Measurements from ENCODE around the gene SH3PXD2A. TPM values are rescaled to one million over a fixed set of nuclear protein-coding genes. Genes with fewer than 3 reads are reported as not detected.
"Not testable (repeated sequence)": the region's sequence is repeated elsewhere in the genome, so short reads cannot be mapped to it uniquely, and the experiment has no call there.

SH3PXD2A gene
- total RNA-seq, 1 donor from 2014 or later: 50.3 TPM

GRCh38 chr10:103768345-103768744 lies 87.0 kb downstream of the SH3PXD2A start:
- no peak for DNase-seq (ENCODE audit: low spot score)

DNA sequence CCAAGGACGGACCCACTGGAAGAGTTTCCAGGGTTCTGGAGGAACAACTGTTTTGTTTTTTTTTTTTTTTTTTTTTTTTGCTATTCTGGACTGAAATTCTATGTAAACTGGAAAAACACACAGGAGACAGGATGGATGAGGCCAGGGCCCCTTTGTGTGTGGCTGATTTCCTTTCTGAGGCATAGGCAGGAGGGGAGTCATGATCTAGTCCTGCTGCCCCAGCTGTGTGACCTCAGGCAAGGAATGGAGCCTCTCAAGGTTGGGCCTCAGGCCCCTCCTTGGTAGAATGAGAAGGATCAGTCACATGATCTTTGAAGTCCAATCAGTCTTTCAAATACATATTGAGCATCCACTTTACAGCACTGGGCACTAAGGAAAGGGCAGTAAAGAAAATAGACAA lies 87.6 kb downstream of the SH3PXD2A start:
- DNase-seq (ENCODE audit: low spot score): no peak

- no peak for DNase-seq (ENCODE audit: low spot score)
Observed at GRCh38 chr10:103766751-103767505, 88.4 kb downstream of the SH3PXD2A start.

- peak; percentile 61 for DNase-seq (ENCODE audit: low spot score)
Observed at GRCh38 chr10:103765981-103766380, 89.4 kb downstream of the SH3PXD2A start.

- no peak for DNase-seq (ENCODE audit: low spot score)
Observed at GRCh38 chr10:103765168-103765567, 90.2 kb downstream of the SH3PXD2A start.

GRCh38 chr10:103764296-103765088 lies 90.9 kb downstream of the SH3PXD2A start:
- DNase-seq (ENCODE audit: low spot score): no peak

GRCh38 chr10:103763374-103764202 lies 91.8 kb downstream of the SH3PXD2A start:
- no peak for DNase-seq (ENCODE audit: low spot score)

GRCh38 chr10:103762916-103763315 lies 92.5 kb downstream of the SH3PXD2A start:
- no peak for DNase-seq (ENCODE audit: low spot score)

- no peak for DNase-seq (ENCODE audit: low spot score)
Observed at GRCh38 chr10:103762162-103762561, 93.2 kb downstream of the SH3PXD2A start.

DNA sequence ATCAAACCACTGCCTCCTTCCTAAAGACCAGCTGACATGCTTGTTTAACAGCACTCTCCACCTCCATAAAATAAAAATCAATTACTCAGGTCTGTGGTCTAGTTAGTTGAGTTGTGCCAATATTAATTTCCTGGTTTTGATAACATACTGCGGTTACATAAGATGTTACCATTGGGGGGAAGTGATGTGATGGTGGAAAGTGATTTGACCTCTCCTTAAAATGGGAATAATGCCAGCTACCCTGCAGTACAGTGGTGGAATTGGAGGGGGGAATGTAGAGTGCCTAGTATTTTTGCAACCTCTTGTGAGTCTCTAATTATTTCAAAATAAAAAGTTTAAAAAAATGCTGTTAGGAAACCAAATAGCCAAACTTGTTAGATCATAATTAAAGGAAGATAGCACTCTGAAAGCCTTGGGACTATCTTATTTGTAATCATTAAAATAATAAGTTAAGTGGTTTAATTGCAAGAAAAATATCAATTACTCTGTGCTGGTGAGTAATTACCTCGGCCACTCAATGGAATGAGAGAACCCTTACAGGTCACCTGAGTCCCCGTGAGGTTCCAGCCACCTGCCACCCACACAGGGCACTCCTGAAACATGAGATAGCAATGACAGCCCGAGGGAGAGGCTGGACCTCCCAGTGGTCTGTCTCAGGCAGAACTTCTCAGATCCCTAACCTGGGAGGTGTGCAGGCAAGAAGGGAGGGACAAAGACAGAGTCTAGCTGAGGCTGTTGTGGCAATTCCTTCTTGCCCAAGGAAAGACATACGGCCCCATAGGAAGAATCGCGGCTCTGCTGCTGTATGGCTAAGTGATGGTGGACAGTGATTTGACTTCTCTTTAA lies 94.1 kb downstream of the SH3PXD2A start:
- DNase-seq (ENCODE audit: low spot score): no peak

DNA sequence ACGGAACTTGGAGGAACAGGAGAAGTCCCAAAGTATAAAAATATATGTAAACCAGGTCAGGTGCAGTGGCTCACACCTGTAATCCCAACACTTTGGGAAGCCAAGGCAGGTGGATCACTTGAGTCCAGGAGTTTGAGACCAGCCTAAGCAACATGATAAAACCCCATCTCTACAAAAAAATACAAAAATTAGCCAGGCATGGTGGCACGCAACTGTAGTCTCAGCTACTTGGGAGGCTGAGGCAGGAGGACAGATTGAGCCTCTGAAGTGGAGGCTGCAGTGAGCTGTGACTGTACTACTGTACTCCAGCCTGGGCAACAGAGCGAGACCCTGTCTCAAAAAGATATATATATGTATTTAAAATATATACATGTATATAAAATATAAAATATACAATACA lies 95.1 kb downstream of the SH3PXD2A start:
- not testable (repeated sequence) for DNase-seq (ENCODE audit: low spot score)

- DNase-seq (ENCODE audit: low spot score): peak; percentile 59
Observed at GRCh38 chr10:103759100-103759781, 96.1 kb downstream of the SH3PXD2A start.

DNA sequence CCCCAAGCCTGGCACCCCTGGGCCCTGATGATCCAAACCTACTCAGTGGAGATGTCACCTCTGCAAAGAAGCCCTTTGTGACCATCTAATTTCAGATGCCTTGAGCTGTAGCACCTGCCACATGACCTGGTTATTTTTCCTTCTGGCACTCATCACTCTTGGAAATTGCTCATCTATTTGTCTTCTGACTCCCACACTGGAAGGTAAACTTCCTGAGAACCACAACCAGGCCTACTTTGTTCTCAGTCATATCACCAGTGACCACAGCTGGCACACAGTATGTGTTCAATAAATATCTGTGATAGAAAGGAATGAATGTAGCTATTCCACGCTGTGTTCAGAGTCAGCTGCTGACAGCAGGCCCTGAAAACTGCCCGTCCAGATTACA lies 97.1 kb downstream of the SH3PXD2A start:
- no peak for DNase-seq (ENCODE audit: low spot score)

GRCh38 chr10:103757531-103758293 lies 97.7 kb downstream of the SH3PXD2A start:
- DNase-seq (ENCODE audit: low spot score): peak; percentile 81

- no peak for DNase-seq (ENCODE audit: low spot score)
Observed at GRCh38 chr10:103756277-103756869, 99.0 kb downstream of the SH3PXD2A start.

DNA sequence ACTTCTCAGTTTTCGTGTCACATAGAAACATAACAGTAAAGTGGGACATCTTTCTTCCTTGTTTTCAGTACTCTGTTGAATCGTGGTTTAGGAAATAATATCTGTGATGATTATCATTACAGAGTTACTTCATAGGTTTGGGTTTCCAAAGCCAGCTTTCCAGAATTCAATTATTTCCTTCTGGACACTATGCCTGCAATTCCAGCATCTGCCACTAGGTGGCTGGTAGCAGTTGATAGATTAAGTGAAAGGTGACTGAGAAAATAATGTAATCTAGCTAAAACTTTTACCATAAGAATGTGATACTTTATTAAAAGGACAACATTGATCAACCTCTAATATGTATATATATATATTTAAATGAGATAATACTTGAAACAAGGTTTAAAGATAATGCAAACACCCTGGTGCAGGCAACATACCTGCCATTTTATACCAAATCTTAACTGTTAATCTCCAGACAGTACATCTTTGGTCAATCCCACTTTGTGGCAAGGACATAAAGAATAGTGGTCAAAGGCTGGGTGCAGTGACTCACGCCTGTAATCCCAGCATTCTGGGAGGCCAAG lies 102.6 kb downstream of the SH3PXD2A start:
- DNase-seq (ENCODE audit: low spot score): no peak

GRCh38 chr10:103751667-103752290 lies 103.6 kb downstream of the SH3PXD2A start:
- no peak for DNase-seq (ENCODE audit: low spot score)

DNA sequence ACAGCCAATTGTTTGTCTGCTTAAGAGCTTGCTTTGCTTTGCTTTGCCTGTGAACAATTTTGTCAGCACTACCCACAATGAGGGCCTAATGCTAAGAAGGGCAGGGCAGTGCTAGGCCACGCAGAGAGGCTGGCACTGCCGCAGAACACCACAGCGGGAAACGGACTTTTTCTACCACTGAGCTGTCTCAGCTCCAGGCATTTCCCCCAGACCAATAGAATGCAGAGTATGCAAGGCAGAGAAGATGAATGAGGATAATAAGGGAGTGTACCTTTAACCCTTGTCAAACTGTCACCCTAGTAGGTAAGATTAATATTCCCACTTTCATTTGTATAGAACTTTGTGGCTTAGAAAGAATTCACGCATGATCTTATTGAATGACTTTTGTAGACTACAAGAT lies 104.5 kb downstream of the SH3PXD2A start:
- DNase-seq (ENCODE audit: low spot score): no peak

- no peak for DNase-seq (ENCODE audit: low spot score)
Observed at GRCh38 chr10:103749779-103750178, 105.6 kb downstream of the SH3PXD2A start.
